Measurements from ENCODE around the gene PNRC2.

Gene PNRC2, protein sequence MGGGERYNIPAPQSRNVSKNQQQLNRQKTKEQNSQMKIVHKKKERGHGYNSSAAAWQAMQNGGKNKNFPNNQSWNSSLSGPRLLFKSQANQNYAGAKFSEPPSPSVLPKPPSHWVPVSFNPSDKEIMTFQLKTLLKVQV

DNA sequence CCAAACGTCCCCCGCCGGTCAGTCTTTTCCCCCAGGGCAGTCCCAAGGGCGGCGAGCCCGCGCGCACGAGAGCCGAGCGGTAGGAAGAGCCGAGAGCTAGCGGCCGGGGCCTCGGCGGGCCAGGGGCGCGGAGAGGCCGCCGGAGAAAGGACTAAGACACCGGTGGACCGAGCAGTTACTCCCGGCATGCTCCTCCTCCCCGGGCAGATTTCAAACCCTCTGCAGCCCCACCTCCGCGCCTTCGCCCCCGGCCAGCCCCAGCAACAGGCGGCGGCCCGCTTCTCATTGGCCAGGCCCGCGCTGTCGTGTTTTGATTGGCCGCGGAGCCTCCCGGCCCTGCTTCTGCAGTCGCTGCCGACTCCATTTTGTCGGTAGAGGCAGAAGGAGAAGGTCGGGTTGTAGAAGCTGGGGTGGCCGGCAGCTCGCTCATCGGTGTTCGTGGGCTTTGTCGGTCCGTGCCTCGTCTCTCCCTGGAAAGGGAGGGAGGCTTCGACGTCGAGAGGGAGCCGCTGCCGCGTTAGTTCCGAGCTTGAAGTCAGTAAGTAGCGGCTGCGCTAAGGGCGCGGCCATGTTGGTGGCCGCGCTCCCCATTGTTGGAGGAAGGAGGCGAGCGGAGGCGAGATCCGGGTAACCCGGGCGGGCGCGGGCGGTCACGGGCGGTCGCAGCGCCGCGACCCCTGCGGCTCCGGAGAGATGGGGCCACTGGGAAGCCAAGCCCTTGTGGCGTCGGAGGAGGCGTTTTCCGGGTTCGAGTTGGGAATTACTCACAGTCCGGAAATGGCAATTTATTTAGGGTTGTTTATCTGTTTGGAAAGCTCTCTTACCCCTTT, at the start of gene PNRC2:
Gene PNRC2 (plus strand): TSS at position 368 of the 830 bp plus-strand sequence. CDS start 1,630 bp downstream, outside the sequence.
- peak; percentile 94 to 95 for DNase-seq

DNA sequence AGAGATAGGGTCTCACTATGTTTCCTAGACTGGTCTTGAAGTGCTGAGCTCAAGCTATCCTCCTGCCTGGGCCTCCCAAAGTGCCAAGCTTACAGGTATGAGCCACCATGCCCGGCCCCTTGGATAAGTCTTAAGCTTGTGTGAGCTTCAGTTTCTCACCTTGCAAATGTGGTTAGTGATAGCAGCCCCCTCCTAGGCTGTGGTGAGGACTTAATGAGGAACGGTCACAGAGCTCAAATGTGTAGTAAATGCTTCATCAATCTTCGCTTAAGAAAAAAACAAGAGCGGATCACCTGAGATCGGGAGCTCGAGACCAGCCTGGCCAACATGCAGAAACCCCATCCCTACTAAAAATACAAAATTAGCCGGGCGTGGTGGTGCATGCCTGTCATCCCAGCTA, 49.5 kb upstream of the PNRC2 start:
- no peak for DNase-seq

GRCh38 chr1:23910553-23911246, 48.9 kb upstream of the PNRC2 start:
- DNase-seq = no peak

GRCh38 chr1:23911921-23912320, 47.7 kb upstream of the PNRC2 start:
- no peak for DNase-seq

DNA sequence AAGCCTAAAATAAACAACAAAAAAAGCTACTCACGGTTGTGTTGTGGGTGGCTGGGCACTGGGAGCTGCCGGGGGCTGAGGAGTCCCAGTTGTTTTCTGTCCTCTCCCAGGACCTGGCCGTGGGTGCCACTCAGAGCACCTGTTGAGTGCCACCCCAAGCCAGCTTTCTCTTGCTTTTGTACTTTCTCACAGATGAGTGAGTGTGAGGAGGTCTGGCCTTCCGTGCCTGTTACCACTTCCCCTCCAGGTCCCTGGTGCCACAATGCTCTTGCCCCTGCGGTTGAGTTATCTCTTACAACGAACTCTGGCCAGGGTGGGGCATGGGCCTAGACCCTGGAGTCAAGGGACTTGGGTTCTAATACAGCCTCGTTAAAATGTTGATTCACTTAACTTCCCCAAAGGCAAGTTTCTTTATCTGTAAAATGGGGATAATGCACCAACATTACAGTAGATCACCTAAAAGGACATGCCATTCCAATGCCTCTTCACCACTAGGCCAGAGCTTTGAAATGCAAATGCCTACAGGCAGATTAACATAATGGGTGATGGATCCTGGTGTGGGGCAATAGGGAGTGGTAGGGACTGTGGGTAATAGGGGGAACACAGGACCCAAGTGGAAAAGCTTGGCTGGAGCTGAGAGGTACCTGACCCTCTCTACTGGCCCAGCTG, 46.3 kb upstream of the PNRC2 start, which contains the start of gene CNR2:
Gene CNR2 (minus strand): TSS at position 151 of the 669 bp plus-strand sequence. CDS start 37,745 bp downstream, outside the sequence.
- no peak for DNase-seq

GRCh38 chr1:23914921-23915320, 44.7 kb upstream of the PNRC2 start:
- DNase-seq = no peak

DNA sequence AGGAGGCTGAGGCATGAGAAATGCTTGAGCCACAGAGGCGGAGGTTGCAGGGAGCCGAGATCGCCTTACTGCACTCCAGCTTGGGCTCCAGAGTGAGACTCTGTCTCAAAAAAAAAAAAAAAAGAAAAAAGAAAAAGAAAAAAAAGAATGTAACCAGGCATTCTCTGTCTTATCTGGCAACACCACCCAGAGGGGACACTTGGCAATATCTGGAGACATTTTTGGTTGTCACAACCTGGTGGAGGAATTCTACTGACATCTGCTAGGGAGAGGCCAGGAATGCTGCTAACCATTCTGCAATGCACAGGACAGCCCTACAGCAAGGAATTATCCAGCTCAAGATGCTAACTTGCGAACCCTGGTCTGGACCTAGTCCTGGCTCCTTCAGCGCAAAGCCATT, 44.2 kb upstream of the PNRC2 start:
- DNase-seq = no peak

GRCh38 chr1:23916209-23917131, 43.2 kb upstream of the PNRC2 start:
- DNase-seq = peak; percentile 76 to 77

DNA sequence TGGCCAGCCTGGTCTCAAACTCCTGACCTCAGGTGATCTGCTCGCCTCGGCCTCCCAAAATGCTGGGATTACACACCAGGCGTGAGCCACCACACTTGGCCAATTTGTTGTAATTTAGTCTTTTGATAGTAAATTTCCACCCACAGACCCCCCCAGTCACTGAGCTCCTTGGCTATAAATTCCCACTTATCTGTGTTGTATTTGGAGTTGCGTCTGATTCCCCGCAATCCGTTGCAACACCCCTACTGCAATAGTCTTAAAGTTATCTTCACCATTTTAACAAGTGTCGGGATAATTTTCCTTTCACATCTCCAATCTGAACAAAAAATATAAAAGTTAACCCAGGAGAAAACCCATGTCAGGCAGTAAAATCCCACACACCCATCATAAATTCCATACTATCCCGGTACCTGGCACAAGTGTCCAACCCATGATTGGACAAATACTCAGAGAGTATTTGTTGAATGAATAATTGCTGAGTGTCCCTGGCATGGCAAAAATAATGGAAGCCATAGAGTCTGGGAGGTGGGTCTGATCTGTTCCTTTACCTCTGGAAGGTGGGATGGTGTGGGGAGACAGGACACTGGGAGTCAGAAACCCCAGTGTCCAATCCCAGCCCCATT, 37.2 kb upstream of the PNRC2 start:
- no peak for DNase-seq

GRCh38 chr1:23923592-23924499, 35.8 kb upstream of the PNRC2 start:
- DNase-seq = no peak

- no peak for DNase-seq
These were observed 35.0 kb upstream of the PNRC2 start for GRCh38 chr1:23924601-23925000.

DNA sequence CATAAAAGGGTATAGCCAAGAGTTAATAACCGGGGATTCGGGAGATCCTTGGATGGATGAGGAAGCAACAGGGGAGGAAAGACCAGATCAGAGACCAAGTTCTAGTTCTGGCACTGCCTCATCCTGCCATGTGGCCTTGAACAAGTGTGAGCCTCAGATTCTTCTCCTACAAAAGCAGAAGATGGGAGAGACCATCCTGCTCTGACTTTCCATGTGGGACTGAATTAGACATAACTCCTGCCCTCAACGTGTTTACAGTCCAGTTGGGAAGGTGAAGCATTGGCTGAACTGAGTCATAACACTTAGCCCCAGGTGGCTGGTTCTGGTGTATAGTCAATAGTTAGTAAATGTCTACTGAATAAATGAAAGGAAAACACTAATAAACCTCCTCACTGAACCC, 34.3 kb upstream of the PNRC2 start:
- DNase-seq = no peak

GRCh38 chr1:23927097-23927496, 32.5 kb upstream of the PNRC2 start:
- DNase-seq = no peak

GRCh38 chr1:23928789-23929188, 30.8 kb upstream of the PNRC2 start:
- DNase-seq = no peak

GRCh38 chr1:23930270-23930669, 29.4 kb upstream of the PNRC2 start:
- no peak for DNase-seq

GRCh38 chr1:23930861-23931490, 28.7 kb upstream of the PNRC2 start:
- no peak for DNase-seq

DNA sequence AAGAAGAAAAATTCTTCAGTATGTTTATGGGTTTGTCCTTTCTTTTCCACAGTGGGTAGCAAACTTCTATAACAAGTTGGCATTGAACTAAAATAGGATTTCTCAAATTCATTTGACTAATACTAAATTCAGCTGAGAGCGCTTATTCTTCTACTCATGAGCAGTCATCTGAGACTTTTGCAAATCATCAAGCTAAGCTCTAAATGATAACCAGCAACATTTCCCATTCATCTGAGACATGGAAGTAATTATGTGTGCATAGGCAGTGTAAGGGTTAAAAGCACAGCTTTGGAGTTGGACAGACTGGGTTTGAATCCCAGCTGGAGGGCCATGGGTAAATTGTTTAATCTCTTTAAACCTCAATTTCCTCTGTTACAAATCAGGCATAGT, 28.1 kb upstream of the PNRC2 start:
- no peak for DNase-seq

- no peak for DNase-seq
These were observed 23.0 kb upstream of the PNRC2 start for GRCh38 chr1:23936481-23937176.

DNA sequence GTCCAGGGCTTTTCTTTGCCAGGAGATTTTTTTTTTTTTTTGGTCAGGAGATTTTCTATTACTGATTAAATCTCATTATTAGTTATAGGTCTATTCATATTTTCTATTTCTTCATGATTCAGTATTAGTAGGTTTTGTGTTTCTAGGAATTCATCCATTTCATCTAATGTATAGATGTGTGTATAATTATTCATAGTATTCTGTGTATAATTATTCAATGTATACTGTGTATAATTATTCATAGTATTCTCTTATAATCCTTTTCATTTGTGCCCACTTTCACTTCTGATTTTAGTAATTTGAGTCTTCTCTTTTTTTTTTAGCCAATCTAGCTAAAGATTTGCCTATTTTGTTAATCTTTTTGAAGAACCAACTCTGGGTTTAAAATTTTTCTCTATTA, 12.3 kb upstream of the PNRC2 start:
- no peak for DNase-seq
